Germinal center (tissue), 1 donor: ENCODE results near the gene MEX3C.

Source experiments
- DNase-seq: peaks from one replicate; pipeline ENCODE4 v3.0.0; 2012; ENCODE audit warnings: mixed read lengths, low spot score

The MEX3C gene

DNA sequence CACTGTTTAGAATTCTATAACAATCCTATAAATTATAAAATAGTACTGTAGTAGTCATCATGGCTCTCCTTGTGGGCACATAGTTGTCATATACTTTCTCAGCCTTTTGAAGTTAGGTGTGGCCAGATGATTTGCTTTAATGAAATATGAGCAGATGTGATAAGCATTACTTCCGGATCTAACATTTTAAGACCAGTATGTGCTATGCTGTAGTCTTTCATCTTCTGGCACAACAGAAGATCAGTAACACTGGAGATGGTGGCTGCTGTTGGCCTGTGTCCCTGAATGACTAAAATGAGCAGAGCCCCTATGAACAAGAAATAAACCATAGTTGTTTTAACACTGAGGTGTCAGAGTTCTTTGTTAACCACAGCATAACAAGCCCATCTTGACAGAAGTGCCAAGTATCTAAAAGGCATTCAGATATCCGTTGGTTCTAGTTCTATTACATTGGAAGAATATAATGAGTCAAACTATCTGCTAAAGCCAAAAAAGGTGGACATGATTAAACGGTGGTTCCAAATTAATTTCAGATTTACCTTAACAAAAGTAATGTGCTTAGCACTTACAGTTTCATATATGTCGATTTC, 6.3 kb downstream of the MEX3C start:
- no peak for DNase-seq

DNA sequence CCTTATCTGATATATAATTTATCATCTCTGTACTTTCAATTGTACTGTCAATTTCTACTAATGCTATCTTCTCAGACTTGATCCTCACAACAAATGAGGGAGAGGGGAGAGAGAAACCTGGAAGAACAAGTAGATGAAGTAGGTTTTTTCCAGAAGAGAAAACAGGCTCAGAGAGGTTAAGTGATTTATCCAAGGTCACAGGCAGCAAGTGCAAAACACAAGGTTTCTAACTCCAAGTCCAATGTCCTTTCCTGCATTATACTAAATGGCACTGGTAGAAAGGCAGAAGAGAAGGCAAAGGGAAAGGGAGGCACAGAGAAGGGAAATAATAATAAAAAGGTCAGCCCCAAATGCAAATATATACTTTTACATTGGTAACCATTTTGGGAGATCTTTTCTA, 7.5 kb downstream of the MEX3C start:
- no peak for DNase-seq

DNA sequence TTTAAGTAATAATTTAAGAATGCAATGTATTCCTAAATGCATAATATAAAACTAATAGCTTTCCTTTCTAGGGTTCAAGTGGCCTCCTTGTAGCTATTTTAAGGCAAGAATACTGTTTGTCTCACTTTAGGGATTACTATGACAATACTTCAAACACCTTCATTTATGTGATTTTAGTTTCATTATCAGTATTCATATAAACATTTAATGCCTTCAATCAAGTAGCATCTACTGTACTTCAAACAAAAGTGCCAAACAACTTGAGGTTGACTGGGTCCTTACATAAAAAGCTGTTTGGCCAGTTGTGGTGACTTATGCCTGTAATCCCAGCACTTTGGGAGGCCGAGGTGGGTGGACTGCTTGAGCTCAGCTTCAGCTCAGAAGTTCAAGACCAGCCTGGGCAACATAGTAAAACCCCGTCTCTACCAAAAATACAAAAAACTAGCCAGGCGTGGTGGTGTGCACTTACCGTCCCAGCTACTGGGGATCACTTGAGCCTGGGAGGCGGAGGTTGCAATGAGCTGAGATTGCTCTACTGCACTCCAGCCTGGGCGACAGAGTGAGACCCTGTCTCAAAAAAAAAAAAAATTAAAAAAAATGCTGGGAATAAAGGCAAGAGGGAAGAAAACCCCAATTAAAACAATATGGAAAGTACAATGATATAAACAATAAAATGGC, 9.3 kb downstream of the MEX3C start:
- DNase-seq, result no peak

DNA sequence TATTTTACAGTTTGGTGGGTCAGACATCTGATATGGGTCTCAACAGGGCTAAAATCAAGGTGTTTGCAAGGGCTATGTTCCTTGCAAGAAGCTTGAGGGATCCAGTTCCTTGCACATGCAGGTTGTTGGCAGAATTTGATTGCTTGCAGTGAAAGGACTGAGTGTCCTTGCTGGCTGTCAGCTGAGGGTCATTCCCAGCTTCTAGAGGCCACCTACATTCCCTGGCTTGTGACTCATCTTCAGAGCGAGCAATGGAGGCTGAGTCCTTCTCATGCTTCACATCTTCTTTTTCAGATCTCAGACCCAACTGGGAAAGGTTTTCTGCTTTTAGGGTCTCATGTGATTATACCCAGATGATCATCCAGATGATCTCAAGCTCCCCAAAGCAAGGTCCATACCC, 12.4 kb downstream of the MEX3C start:
- no peak for DNase-seq

DNA sequence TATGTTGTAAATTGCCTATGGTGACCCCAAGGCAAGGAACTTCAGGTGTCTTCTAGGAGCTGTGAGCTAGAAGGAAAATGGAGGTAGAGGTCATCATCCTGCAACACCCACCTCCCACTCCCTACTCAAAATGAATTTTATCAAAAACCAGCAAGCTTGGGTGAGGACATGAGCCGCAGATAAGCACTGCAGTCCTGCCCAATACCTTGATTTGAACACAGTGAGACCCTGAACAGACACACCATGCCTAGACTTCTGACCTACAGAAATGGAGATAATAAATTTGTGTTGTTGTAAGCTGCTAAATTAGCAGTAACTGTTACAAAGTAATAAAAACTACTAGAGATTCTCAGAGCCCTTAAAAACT, 13.4 kb downstream of the MEX3C start:
- DNase-seq, result no peak

DNA sequence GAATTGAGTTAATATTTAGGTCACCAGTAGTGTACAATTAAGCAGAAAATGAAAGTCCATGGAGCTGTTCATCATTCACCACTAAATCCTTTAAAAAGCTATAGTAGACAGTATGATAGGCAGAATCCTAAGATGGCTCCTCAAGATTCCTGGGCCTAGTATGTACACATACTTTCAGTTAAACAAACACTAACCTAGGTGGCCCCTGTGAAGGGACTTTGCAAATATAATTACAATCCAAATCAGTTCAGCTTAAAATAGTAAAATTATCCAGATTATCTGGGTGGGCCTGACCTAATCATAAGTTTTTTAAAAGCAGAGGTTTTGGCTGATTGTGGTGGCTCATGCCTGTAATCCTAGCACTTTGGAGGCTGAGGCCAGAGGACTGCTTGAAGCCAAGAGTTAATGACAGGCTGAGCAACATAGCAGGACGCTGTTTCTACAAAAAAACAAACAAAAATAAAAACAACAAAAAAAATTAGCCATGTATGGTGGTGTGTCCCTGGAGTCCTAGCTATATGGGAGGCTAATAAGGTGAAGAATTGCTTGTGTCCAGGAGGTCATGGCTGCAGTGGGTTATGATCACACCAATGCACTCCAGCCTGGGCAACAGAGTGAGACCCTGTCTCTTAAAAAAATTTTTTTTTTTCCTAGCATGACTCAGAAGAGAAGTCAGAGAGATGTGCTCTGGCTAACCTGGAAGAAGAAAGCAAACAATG, 13.9 kb downstream of the MEX3C start:
- no peak for DNase-seq

DNA sequence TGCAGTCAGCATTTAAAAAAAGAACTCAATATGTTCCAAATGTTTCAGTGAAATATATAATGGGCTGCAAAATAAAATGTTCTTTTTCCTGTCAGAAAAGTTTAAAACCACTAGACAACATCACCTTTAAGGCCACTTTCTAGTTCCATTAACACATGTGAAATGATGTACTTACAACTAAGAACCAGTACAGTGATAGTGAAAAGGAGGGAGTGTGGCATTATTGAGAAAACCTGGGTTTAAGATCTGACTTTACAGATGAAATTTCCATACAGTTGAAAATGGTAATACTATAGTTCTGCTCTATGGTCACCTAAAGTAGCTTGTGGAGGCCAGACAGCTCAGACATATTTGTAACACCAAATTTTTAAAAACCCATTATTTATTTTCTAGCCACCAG, 14.7 kb downstream of the MEX3C start:
- no peak for DNase-seq

DNA sequence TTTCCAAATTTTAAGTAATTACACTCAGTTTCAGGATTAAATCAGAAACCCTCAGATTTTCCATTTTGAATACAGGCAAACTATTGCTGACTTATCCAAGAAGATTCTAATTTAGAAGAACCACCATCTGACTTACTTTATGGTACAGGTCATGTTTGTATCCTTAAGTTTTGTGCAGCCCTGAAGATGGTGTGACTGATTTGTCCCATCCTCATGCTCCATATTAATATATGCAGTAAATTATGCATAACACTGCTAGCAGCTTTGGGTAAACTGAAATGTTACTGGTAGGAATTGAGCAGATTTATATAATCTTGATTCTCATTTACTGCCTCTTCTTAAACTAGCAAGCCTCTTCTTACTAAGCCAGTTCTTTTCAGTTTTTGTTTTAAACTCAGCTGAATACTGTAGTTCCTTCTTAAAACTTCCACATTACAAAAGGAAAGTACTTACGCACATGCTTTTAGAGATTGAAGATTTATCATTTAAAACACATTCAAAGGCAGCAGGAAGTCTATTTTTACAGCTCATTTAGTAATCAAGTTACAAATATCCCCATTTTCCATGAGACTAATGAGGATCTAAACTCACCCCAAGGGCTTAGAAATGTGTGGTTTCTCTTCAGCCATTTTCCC, 25.7 kb downstream of the MEX3C start:
- DNase-seq, result no peak

DNA sequence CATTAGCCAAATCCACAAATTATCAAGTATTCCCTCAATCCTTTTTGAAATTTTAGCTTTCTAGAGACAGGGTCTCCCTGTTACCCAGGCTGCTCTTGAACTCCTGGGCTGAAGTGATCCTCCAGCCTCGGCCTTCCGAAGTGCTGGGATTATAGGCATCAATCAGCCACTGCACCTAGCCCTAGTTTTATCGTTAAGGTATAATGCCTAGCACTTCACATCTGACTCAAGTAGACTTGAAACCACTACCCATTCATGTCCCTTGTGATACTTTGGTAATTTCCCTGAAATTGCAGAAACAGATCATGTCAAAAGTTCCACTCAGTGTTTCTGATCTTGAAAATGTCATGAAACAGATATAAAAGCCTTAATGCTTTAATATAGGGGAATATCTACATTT, 26.3 kb downstream of the MEX3C start:
- no peak for DNase-seq

DNA sequence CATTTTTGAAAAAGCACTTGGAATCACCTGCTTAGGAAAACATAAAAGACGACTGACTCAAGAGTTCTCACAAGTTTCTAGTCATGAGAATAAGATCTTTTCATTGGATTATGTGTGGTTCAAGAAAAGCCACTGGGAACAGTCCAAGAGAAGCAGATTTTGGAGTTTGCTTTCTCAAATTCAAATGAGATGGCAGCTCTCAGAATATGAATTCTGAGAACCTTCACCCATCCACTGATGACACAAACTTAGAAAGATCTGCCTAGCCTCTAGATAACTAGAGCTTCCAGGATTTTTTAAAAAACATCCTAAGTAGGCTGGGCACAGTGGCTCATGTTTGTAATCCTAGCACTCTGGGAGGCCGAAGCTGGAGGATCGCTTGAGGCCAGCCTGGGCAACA, 26.8 kb downstream of the MEX3C start:
- no peak for DNase-seq

DNA sequence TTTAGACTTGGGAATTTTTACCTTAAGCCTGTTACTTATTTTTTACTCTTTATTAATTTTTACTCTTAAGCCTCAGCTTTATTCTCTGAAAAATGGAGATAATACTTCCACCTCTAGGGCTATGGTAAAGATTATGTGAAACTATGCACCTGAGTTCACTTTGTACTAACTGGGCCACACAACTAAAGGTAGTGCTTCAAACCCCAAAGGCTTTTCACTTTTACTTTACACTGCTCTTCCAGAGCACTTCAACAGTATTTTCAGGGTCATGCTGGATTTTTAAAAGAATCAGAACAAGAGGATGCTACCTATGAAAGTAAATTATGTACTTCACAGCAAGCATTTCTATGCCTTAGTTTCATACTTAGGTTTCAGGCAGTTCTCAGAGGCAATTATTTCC, 27.8 kb downstream of the MEX3C start:
- no peak for DNase-seq

DNA sequence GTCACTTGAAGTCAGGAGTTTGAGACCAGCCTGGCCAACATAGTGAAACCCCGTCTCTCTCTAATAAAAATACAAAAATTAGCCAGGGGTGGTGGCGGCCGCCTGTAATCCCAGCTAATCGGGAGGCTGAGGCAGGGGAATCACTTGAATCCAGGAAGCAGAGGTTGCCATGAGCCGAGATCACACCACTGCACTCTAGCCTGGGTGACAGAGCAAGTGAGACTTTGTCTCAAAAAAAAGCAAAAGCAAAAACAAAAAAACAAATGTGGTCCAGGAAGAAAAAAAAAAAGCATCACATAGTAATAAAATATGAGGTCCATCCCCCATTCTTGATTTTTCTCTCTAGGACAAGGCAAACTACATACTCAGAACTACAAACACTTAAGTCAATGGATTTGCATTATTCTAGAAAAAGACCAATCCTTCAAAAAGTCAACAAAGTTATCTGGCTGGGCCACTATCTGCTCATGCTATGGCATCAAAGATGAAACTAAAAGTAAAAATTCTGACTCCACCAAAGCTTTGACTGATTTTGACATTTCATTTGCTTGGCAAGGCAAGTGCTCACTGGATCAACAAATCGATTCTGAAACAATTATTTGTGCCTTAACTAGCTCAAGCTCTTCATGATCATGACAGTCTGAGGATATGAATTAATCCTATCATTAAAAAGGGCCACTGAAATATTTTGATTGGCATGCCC, 28.4 kb downstream of the MEX3C start:
- DNase-seq, result no peak

DNA sequence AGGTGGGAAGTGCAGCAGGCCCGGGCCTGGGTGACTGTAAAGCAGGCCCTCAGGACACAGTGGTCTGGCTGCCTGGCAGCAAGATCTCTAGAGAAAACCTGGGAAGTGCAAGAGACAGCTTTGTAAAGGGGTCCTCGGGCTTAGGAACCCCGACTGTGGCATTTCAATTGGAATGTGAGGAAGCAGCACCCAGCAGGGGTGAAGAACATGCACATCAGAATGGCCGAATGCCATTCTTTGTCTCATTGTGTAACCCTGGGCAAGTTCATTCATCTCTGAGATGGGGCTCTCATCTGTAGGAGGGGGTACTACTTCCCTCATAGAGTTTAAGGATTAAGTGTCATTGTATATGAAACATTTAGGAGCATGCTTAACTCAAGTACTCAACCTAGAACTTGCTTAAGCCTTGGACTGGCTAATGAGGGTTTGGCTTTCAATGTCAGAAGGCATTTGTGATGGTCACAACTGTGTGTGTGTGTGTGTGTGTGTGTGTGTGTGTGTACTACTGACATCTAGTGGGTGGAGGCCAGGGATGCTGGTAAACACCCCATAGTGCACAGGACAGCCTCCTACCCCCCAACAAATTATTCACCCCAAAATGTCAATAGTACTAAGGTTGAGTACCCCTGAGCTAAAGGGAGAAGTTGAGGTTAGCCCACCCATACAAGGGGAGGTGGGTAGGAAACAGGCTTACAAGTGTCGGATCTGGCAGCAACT, 29.3 kb downstream of the MEX3C start:
- no peak for DNase-seq

DNA sequence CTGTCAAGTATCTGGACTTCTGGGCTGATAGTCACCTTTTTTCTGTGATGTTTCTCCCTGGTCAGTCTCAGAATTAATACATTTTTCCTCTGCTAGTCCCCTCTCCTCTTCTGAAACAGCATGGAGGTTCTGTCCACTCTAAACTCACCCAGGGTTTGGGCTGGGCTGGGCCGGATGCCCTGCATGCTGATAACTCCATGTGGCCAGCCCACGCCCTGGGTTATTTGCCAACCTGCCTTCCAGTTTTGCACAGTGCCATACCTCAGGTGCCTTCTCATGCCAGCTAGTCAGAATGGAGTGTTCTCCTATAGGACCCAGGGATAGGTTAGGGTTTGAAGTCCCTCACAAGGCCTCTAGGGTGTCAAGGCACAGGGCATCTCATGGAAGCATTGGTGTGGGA, 32.2 kb downstream of the MEX3C start:
- no peak for DNase-seq

DNA sequence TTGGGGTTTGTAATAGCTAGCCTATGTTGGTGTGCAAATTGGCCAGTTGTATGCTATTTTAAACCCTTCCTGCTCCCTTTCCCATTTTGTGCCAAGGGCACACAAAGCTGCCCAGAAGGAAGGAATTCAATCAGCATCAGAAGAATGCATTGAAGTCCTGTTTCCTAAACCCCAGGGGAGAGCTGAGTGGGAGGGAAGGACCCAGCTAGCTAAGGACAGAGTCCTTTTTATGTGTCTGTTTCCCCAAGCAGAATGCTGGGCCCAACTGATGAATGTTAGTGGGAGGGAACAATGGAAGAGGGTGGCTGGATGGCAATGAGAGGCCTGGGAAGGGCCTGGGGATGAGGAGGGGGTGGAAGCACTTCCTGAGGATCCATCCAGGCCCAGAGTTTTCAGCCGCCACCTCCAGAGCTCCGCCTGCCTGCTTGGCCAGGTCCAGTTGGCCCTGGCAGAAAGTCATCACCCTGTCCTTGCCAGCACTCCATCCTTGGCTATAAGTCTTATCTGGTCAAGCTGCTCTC, 32.7 kb downstream of the MEX3C start:
- DNase-seq, result no peak

DNA sequence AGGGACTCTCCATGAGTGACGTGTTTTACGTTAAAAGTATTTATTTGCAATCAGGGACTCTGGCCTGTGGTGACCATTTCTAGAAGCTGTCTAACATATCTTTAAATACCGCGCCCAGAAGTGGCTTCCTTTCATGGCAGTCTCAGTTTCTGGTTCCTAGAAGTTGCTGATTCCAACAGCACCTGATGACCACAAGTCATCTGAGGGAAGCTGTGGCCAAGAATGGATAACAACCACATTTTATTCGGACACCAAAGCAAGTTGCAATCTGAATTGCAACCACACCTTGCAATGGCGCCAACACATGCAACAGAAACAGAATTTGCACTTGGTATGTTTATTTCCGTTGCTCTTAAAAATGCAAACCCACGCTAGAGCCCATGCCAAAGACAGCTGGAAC, 33.1 kb downstream of the MEX3C start:
- no peak for DNase-seq

DNA sequence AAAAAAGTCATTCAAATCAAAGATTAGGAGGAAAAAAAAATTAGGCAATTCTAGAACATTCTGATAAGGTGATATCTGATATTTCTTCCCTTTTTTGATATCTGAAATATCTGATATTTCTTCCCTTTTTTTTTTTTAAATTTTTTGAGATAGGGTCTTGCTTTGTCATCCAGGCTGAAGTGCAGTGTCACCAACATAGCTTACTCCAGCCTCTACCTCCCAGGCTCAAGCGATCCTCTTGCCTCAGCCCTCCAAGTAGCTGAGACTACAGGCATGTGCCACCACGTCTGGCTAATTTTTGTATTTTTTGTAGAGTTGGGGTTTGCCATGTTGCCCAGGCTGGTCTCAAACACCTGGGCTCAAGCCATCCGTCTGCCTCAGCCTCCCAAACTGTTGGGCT, 33.9 kb downstream of the MEX3C start:
- DNase-seq, result no peak

DNA sequence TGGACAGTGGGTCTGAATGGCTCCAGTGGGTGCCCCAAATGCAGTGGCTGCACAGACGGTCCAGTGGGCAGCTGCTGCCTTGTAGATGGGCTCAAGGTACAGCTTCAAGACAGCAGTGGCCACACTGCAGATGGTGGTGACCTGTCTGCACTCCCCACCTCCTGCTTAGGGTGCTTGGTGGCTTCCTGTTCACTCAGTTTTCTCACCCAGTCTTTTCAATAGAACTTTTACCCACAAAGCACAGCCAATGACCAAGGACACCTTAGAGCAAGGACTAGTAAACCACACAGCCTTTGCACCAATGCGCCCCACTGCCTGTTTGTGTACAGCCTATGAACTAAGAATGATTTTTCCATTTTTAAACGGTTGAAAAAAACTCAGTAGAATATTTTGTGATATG, 34.9 kb downstream of the MEX3C start:
- no peak for DNase-seq

DNA sequence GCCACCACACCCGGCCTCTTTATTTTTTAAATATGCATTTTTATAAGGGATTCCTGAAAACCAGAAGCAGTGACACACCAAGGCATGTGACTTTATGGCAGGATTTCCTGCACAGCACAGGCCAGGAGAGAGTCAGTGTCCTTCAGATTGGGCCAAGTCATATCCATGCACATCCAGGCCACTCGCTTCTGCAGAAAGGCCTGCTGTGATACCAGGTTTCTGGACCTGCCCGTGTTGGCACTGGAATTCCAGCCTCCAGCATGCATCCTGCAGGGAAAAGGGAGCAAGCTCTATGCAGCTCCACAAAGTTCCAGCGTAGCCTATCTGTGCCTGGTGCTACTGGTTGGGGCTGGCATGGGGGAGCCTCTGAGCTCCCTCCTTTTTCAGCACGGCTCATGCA, 36.8 kb downstream of the MEX3C start:
- DNase-seq, result no peak

DNA sequence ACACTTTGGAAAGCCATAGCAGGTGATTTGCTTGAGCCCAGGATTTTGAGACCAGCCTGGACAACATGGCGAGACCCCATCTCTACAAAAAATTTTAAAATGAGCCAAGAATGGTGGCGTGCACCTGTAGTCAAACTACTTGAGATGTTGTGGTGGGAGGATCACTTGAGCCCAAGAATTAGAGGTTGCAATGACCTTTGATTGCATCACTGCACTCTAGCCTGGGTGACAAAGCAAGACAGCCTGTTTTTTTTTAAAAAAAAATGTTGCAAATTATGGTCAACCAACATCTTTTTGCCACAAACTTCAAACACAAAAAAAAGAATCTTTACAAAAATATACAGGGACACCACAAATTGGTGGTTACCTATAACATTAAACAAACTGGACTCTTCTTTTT, 40.3 kb downstream of the MEX3C start:
- DNase-seq, result no peak

DNA sequence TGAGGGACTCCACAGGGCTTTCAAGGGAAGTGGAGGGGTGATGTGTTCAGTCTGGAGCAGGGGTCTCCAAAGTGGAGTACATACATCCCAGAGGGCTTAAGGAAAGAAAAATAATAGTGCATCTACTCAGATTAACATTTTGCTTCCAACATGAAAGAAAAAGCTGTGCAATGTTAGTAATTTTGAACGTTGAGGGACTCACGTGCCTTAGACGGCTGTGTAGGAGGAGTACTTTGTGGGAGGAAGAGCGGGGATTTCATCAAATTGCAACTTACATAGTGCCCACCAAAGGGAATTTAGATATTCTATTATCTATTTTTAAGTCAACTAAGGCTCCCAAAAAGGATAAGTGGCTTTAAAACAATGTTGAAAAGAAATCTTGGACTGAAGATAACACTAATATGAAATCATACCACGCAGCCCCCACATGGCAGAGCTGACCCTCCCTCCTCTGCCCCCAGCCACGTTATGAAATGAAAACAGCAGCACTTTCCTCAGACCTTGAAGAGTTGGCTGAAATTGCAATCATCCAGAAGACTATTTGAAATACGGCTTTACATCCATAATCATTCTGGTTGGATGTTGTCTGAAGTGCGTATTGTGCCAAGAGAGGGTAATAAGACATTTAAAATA, 42.9 kb downstream of the MEX3C start:
- no peak for DNase-seq
